ENCODE data around the gene LRRC3B.

The LRRC3B gene

GRCh38 chr3:26712211-26713026 is 89.8 kb downstream of the LRRC3B start:
- no peak for DNase-seq (ENCODE audit: low read depth)

DNA sequence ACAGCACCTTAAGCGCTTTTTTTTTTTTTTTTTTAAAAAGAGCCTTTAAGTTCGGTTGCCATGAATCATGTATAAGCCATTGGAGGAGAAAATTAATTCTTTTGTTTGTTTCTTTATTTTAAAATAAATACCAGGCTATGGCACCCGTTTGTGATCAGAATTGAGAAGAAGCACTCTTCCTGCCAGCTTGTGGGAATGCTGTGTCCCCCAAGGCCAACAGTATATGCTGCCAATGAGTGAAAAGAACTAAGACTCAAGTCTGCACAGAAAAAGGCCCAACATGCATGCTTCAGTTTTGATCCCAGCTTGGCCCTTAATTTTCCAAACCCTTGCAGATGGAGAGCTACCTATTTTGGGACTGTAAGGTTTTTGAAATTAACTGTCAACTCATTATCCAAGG is 90.5 kb downstream of the LRRC3B start:
- no peak for DNase-seq (ENCODE audit: low read depth)

- DNase-seq (ENCODE audit: low read depth), result no peak
Measured at GRCh38 chr3:26714485-26714884, 91.9 kb downstream of the LRRC3B start.

DNA sequence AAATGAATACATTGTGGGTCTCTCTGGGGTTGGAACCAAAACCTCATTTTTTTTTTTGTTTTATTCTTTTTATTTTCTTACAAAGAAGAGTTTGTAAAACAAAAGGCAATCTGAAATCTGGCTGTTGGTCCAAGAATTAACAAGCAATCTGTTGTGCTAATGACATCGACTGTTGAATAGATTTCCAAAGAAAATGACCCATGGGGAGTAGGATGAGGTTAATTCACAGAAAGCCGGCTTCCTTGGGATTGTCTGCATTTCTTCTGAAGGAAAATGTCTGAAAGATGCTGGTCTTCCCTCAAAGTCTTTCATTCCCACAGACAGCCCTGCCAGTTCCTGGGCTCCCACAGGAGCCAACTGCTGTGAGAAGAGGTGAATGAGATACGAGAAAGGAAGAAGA is 92.9 kb downstream of the LRRC3B start:
- no peak for DNase-seq (ENCODE audit: low read depth)

DNA sequence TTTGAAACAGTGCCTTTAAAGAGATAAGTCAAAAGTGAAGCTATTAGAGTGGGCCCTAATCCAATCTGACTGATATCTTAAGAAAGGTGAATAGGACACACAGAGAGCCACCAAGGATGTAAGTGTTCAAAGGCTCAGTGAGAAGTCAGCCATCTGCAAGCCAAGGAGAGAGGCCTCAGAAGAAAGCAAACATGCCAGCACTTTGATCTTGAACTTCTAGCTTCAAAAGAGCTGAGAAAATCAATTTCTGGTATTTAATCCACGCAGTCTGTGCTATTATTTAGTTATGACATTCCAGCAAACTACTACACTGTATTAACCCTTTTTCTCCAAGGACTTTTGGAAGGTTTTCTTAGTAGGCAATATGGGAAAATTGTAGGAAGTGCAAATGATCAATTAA is 95.7 kb downstream of the LRRC3B start:
- DNase-seq (ENCODE audit: low read depth), result no peak

DNA sequence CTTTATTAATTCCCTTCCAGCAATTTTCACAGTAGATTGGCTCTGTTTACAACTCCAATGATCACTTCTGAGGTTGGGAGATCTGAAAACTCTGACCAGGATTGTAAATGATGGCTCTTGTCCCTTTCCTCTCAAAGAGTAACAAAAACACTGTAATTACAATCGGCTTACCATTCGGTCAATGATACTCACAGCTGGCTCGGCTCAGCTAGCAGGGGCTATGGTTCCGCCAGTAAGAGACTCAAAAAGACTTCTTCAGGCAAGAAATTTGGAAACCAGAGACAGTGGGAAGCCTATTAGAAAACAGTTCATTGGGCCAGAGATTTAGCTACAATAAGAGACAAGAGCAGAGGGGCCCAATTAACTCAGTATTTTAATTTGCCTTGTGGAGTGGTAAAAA is 96.6 kb downstream of the LRRC3B start:
- no peak for DNase-seq (ENCODE audit: low read depth)

- no peak for DNase-seq (ENCODE audit: low read depth)
Measured at GRCh38 chr3:26721047-26721446, 98.5 kb downstream of the LRRC3B start.

- no peak for DNase-seq (ENCODE audit: low read depth)
Measured at GRCh38 chr3:26731843-26732242, 109.3 kb downstream of the LRRC3B start.

GRCh38 chr3:26750263-26750662 is 127.7 kb downstream of the LRRC3B start:
- DNase-seq (ENCODE audit: low read depth), result no peak

- DNase-seq (ENCODE audit: low read depth), result no peak
Measured at GRCh38 chr3:26752466-26752865, 129.9 kb downstream of the LRRC3B start.

- DNase-seq (ENCODE audit: low read depth), result no peak
Measured at GRCh38 chr3:26753095-26753494, 130.5 kb downstream of the LRRC3B start.

GRCh38 chr3:26757978-26758377 is 135.4 kb downstream of the LRRC3B start:
- no peak for DNase-seq (ENCODE audit: low read depth)
